Testis (tissue), 3 donors: Measurements from ENCODE around the gene FAM241B. TPM values are rescaled to one million over a fixed set of nuclear protein-coding genes. Genes with fewer than 3 reads are reported as not detected.

Experiments used
- DNase-seq: peaks from one replicate; pipeline ENCODE4 v3.0.0-alpha.2; 2019
- H3K27ac ChIP-seq, 2 donors: fragments of 200-600 bp; sonication (generic); one replicate each; pipeline ENCODE4 v1.5.1; 2019
- H3K27me3 ChIP-seq: fragments of 200-600 bp; sonication (generic); one replicate; pipeline ENCODE4 v1.5.1; 2019
- H3K36me3 ChIP-seq: fragments of 200-600 bp; sonication (generic); one replicate; pipeline ENCODE4 v1.5.1; 2017; ENCODE audit warnings: low read depth; ENCODE audit errors: missing control alignments
- H3K4me1 ChIP-seq: fragments of 200-600 bp; sonication (generic); one replicate; pipeline ENCODE4 v1.5.1; 2019
- H3K4me3 ChIP-seq, 2 donors: fragments of 200-600 bp; sonication (generic); one replicate each; pipeline ENCODE4 v1.5.1; 2017 to 2019
- H3K9me3 ChIP-seq: fragments of 200-600 bp; sonication (generic); one replicate; pipeline ENCODE4 v1.5.1; 2017
- CTCF ChIP-seq, 3 experiments: fragments of 450-650 bp in 2 of 3; fragments of 200-600 bp in 1 of 3; sonication (generic) in 1 of 3; IDR thresholded peaks; one replicate each; pipeline ENCODE4 v1.5.1; 2016 to 2019; ENCODE audit warnings: antibody characterized with exemption in 3 of 3, mild to moderate bottlenecking in 2 of 3, moderate library complexity in 1 of 3
- POLR2A ChIP-seq: fragments of 450-650 bp; IDR thresholded peaks from one replicate; pipeline ENCODE4 v1.6.1; 2017; ENCODE audit warnings: antibody characterized with exemption, mild to moderate bottlenecking, moderate library complexity
- WGBS, 2 donors: methylation state at CpG; one replicate each; pipeline ENCODE4 v1.1.5; 2018; 5-methylcytosine and 5-hydroxymethylcytosine counted together
- intact Hi-C: fragments of 100-400 bp; cut with DNase I; formaldehyde crosslinking; loops from one replicate; pipeline ENCODE4 v1.15.1; 2023; ENCODE audit warnings: low total_unique reads
- polyA plus RNA-seq: library from polyadenylated mRNA; stranded (reverse); fragments of 350-450 nt; fragmentation: Illumina TruSeq; extraction: RNeasy Lipid Tissue Mini Kit (QIAGEN cat#74804); gene quantifications from one replicate; pipeline ENCODE4 v1.2.3, GENCODE V29; 2014; ENCODE audit warnings: low read depth, low replicate concordance; ENCODE audit not compliant: insufficient read depth
- total RNA-seq, 2 donors: library from RNA; depleted of rRNA; stranded (reverse); fragments of >200 nt; gene quantifications; one replicate each; pipeline ENCODE4 v1.2.3, GENCODE V29; 2016

Gene FAM241B
- total and polyA plus RNA-seq, 3 donors from 2014 or later, result 11.6 to 22.8 (median 17.6) TPM

GRCh38 chr10:69588358-69588757, 41.7 kb upstream of the FAM241B start:
- Histone ChIP-seq H3K4me3 (no peak overlapping the region), H3K27me3 (no peaks in the 10 kb centered on the region), H3K9me3 (no peaks in the 10 kb centered on the region), H3K36me3 (no peaks in the 10 kb centered on the region), H3K4me1 (no peaks in the 10 kb centered on the region), H3K27ac (no peak overlapping the region)
- WGBS, 2 donors, result 37 to 44% methylated on average over 3 of the region's 3 CpGs
- DNase-seq, result no peak
- intact Hi-C loops, result no loop called here
- no peak for TF ChIP-seq POLR2A
- no peak for TF ChIP-seq CTCF (IDR thresholded peaks at IDR 0.05)

- H3K4me3 ChIP-seq, result no peak overlapping the region
- H3K27me3 ChIP-seq, result no peaks in the 10 kb centered on the region
- no peaks in the 10 kb centered on the region for H3K9me3 ChIP-seq
- H3K27ac ChIP-seq, result no peak overlapping the region
- WGBS, 2 donors, result 70 to 78% methylated on average over 5 of the region's 5 CpGs
- intact Hi-C loops, result no loop called here
- no peak for DNase-seq
- no peaks in the 10 kb centered on the region for H3K4me1 ChIP-seq
- H3K36me3 ChIP-seq, result no peaks in the 10 kb centered on the region
- TF ChIP-seq CTCF (IDR thresholded peaks at IDR 0.05), result no peak
- no peak for TF ChIP-seq POLR2A
These were observed 29.2 kb upstream of the FAM241B start for GRCh38 chr10:69600761-69601330.

GRCh38 chr10:69609077-69609476, 21.0 kb upstream of the FAM241B start:
- DNase-seq, result no peak
- Histone ChIP-seq H3K27ac (no peak overlapping the region), H3K36me3 (no peaks in the 10 kb centered on the region), H3K27me3 (no peaks in the 10 kb centered on the region), H3K4me3 (no peak overlapping the region), H3K4me1 (no peaks in the 10 kb centered on the region), H3K9me3 (no peaks in the 10 kb centered on the region)
- intact Hi-C loops, result no loop called here
- TF ChIP-seq POLR2A, result no peak
- TF ChIP-seq CTCF (IDR thresholded peaks at IDR 0.05), result no peak
- 27 to 90% methylated on average over 1 of the region's 1 CpG for WGBS, 2 donors

- intact Hi-C loops, result no loop called here
- H3K27me3 ChIP-seq, result no peaks in the 10 kb centered on the region
- TF ChIP-seq CTCF (IDR thresholded peaks at IDR 0.05), result no peak
- DNase-seq, result no peak
- no peaks in the 10 kb centered on the region for H3K4me1 ChIP-seq
- H3K36me3 ChIP-seq, result no peaks in the 10 kb centered on the region
- H3K9me3 ChIP-seq, result no peaks in the 10 kb centered on the region
- no peak overlapping the region for H3K27ac ChIP-seq
- H3K4me3 ChIP-seq, result no peak overlapping the region
These were observed 17.3 kb upstream of the FAM241B start for GRCh38 chr10:69612760-69613159.

- 83 to 96% methylated on average over 1 of the region's 1 CpG for WGBS, 2 donors
- TF ChIP-seq POLR2A (no peak), CTCF (IDR thresholded peaks at IDR 0.05) (no peak)
- Histone ChIP-seq H3K4me1 (no peaks in the 10 kb centered on the region), H3K4me3 (no peak overlapping the region), H3K9me3 (no peaks in the 10 kb centered on the region), H3K36me3 (no peaks in the 10 kb centered on the region), H3K27ac (no peak overlapping the region), H3K27me3 (no peaks in the 10 kb centered on the region)
- intact Hi-C loops, result no loop called here
- no peak for DNase-seq
These were observed 15.9 kb upstream of the FAM241B start for GRCh38 chr10:69614130-69614529.
